ENCODE data around the gene TBXA2R.
"Not testable (repeated sequence)": the region's sequence is repeated elsewhere in the genome, so short reads cannot be mapped to it uniquely, and the experiment has no call there.

The TBXA2R gene

DNA sequence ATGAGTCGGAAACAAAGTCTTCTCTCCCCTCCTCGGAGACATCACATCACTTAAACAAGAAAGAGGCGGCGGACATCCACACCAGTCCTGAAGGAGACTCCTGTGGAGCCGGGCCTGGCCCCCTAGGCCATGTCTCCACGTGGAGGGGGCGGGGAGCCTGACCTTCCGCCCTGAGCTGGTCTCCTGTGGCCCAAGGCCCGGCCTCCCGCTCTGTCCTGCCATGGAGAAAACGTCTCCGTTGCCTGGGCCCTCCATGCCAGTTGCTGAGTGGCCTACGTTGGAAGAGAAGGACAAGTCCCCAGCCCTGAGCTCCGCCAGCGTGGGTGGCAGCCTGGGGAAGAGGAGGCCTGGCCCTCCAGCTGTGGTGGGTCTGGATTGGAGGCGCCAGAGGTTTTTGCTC lies 25.4 kb upstream of the TBXA2R start:
- H3K9me3 ChIP-seq: no peaks in the 10 kb centered on the region
- no peak overlapping the region for H3K27ac ChIP-seq
- no peak for DNase-seq
- H3K4me1 ChIP-seq: peaks cover 0 to 7% (median 4%) of the 10 kb centered on the region in 4 donors
- intact Hi-C loops (cut with DNase I; ENCODE audit: low total_unique reads): no loop called here
- TF ChIP-seq, protein P1, sequence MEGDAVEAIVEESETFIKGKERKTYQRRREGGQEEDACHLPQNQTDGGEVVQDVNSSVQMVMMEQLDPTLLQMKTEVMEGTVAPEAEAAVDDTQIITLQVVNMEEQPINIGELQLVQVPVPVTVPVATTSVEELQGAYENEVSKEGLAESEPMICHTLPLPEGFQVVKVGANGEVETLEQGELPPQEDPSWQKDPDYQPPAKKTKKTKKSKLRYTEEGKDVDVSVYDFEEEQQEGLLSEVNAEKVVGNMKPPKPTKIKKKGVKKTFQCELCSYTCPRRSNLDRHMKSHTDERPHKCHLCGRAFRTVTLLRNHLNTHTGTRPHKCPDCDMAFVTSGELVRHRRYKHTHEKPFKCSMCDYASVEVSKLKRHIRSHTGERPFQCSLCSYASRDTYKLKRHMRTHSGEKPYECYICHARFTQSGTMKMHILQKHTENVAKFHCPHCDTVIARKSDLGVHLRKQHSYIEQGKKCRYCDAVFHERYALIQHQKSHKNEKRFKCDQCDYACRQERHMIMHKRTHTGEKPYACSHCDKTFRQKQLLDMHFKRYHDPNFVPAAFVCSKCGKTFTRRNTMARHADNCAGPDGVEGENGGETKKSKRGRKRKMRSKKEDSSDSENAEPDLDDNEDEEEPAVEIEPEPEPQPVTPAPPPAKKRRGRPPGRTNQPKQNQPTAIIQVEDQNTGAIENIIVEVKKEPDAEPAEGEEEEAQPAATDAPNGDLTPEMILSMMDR (IDR thresholded peaks at IDR 0.05): no peak
- H3K36me3 ChIP-seq: peaks cover 18 to 68% (median 40%) of the 10 kb centered on the region in 3 donors
- no peak overlapping the region for H3K4me3 ChIP-seq
- H3K27me3 ChIP-seq: no peaks in the 10 kb centered on the region

DNA sequence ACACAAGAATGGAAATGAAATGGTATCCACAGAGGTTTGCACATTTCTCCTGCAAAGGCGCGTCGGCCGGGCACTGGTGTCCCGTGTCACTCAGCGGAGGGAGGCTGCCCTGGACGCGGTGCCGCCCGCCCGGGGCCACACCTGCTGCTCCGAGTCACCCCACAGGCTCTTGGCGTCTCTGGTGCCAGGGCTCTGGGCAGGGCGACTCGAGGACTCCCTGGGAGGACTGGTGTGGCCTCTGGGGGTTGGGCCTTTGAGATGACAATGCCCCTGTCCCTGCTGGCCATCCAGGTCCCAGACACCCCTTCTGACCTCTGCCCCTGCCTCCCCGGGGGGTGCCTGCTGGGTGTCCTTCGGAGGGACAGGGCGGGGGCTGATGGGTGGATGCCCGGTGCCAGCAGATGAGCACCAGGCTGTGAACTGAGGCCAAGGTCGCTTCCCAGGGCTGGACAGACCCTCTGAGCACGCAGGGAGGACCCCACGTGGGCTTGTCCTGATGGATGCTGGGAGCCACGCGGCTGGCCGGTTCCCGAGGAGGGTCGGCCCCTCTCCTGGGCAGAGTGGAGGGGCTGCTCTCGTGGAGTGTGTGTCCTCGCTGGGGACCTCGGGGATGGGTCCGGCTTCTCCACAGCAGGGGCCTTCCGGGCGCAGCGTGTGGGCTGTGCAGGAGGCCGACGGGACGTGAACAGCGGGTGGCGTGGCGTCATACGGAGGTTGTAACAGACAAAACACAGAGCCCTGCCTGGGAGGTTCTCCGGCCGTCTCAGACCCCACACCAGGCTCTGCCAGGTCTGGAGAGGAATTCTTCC lies 24.6 kb upstream of the TBXA2R start:
- peaks cover 0 to 7% (median 4%) of the 10 kb centered on the region in 4 donors for H3K4me1 ChIP-seq
- no peak overlapping the region for H3K4me3 ChIP-seq
- H3K36me3 ChIP-seq: peaks cover 14 to 60% (median 33%) of the 10 kb centered on the region in 3 donors
- intact Hi-C loops (cut with DNase I; ENCODE audit: low total_unique reads): no loop called here
- TF ChIP-seq, protein P1 (IDR thresholded peaks at IDR 0.05): no peak
- no peaks in the 10 kb centered on the region for H3K27me3 ChIP-seq
- H3K9me3 ChIP-seq: no peaks in the 10 kb centered on the region
- DNase-seq: no peak
- no peak overlapping the region for H3K27ac ChIP-seq

DNA sequence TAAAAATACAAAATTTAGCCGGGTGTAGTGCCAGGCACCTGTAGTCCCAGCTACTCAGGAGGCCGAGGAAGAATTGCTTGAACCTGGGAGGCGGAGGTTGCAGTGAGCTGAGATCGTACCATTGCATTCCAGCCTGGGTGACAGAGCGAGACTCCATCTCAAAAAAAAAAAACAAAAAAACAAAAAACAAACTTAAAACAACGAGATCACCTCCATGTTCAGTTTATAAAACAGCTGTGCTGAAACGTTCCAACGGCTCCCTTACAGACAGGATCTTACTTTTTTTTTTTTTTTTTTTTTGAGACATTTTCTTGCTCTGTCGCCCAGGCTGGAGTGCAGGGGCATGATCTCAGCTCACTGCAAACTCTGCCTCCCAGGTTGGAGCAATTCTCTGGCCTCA lies 22.1 kb upstream of the TBXA2R start:
- DNase-seq; H3K27me3 ChIP-seq; H3K27ac ChIP-seq; H3K4me3 ChIP-seq; intact Hi-C loops (cut with DNase I; ENCODE audit: low total_unique reads); H3K9me3 ChIP-seq: not testable (repeated sequence)
- Histone ChIP-seq H3K36me3 (peaks cover 9 to 40% (median 29%) of the 10 kb centered on the region in 3 donors), H3K4me1 (peaks cover 0 to 30% (median 25%) of the 10 kb centered on the region in 4 donors)

DNA sequence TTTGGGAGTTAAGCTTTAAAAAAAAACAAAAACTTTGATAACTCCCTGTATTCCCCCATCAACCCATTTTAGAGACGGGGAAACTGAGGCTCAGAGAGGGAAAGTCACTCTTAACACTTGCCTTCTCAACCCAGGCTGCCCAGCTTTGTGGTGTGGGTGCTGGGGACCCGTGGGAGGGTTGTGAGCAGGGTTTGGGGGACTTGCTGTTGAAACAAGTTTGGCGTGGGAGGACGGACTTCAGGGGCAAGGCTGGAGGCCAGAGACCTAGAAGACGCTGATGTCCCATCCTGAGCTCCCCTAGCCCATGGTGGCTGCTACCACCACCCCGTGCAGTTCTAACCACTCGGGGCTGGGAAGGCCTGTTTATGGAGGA lies 20.7 kb upstream of the TBXA2R start:
- H3K4me1 ChIP-seq: peaks cover 0 to 30% (median 25%) of the 10 kb centered on the region in 4 donors
- intact Hi-C loops (cut with DNase I; ENCODE audit: low total_unique reads): no loop called here
- peaks cover 14 to 40% (median 33%) of the 10 kb centered on the region in 3 donors for H3K36me3 ChIP-seq
- DNase-seq: no peak
- peak overlapping the region; percentile 72 to 76 for H3K4me3 ChIP-seq
- TF ChIP-seq, protein P1 (IDR thresholded peaks at IDR 0.05): no peak
- peak overlapping the region; percentile 81 to 82 for H3K27ac ChIP-seq
- H3K27me3 ChIP-seq: no peaks in the 10 kb centered on the region
- H3K9me3 ChIP-seq: no peaks in the 10 kb centered on the region

DNA sequence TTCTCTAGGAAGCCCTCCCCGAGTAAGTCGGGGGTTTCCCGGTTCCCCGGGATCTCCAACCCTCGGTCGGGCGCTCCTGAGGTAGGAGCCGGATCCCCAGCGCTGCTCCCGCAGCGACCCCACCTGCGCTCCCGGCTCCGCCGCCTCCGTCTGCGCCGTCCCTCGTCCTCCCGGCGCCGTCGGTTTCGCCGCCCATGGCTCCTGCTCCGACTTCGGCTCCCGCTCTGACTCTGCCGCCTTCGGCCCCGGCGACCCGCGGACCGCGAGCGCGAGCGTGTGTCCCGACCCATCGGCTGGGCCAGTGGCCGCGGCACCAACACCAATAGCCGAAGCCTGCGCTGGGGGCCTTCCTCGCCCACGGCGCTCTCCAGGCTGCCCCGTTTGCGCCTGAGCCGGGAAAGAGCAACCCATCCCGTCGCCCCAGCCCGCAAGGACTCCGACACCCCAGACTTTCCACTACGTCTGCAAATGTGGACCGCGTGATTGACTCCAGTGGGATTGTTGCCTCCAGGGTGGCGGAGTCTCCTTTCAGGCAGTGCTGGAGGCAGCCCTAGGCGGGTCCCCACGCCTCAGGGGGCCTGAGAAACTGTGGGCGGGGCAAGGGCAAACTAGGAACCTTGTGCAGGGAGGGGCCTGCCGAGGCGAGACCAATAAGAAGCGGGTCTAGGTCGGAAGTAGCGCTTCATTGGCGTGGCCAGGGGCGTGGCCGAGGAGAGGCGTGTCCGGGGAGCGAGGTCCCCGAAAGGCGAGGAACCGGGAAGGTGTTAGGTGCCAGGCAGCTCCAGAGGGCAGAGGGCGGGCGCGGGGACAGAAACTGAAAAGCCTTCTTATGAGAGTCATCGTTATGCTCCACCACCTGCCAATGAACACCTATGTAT lies 20.0 kb upstream of the TBXA2R start, which contains the start of gene CACTIN:
Gene CACTIN, minus strand, starts transcription at position 318 of the 878 bp plus-strand sequence. Its CDS starts 28 bp downstream, at position 290.
- Histone ChIP-seq H3K27me3 (no peaks in the 10 kb centered on the region), H3K4me1 (peaks cover 0 to 30% (median 25%) of the 10 kb centered on the region in 4 donors), H3K27ac (peak within 1 kb of the TSS; percentile 81 to 82), H3K9me3 (no peaks in the 10 kb centered on the region), H3K4me3 (peak within 1 kb of the TSS; percentile 72 to 76), H3K36me3 (peaks cover 13 to 40% (median 33%) of the 10 kb centered on the region in 3 donors)
- intact Hi-C loops (cut with DNase I; ENCODE audit: low total_unique reads): no loop called here
- TF ChIP-seq, protein P1 (IDR thresholded peaks at IDR 0.05): no peak
- peak; percentile 99 for DNase-seq
